HepG2 (cell line): ENCODE measurements around the gene ABCF1. TPM values are rescaled to one million over a fixed set of nuclear protein-coding genes. Genes with fewer than 3 reads are reported as not detected.

Source experiments
- AFF4 ChIP-seq: sonication (generic); formaldehyde crosslinking; IDR thresholded peaks from 2 replicates; pipeline ENCODE4 v1.4.0; 2020; ENCODE audit warnings: missing genetic modification reagents
- CTCF ChIP-seq: sonication (generic); formaldehyde crosslinking; IDR thresholded peaks from 2 replicates; pipeline ENCODE4 v1.5.0; 2020; ENCODE audit warnings: mild to moderate bottlenecking, missing genetic modification reagents, moderate library complexity
- HOMEZ ChIP-seq: IDR thresholded peaks from 2 replicates; pipeline ENCODE4 v1.6.1; 2016; ENCODE audit warnings: low read depth
- HOXA9 ChIP-seq: sonication (generic); formaldehyde crosslinking; IDR thresholded peaks from 2 replicates; pipeline ENCODE4 v1.8.1; 2022; ENCODE audit warnings: missing genetic modification reagents, mild to moderate bottlenecking, moderate library complexity, borderline replicate concordance
- IRF1 ChIP-seq: sonication (generic); formaldehyde crosslinking; IDR thresholded peaks from 2 replicates; pipeline ENCODE4 v1.4.0; 2020; ENCODE audit warnings: low read depth, mild to moderate bottlenecking, missing genetic modification reagents
- KDM4B ChIP-seq: sonication (generic); formaldehyde crosslinking; IDR thresholded peaks from 2 replicates; pipeline ENCODE4 v1.4.0; 2020; ENCODE audit warnings: missing genetic modification reagents
- PHF21A ChIP-seq: sonication (generic); formaldehyde crosslinking; IDR thresholded peaks from 2 replicates; pipeline ENCODE4 v1.5.0; 2020; ENCODE audit warnings: mild to moderate bottlenecking, missing genetic modification reagents
- SIN3A ChIP-seq: IDR thresholded peaks from 2 replicates; pipeline ENCODE4 v1.6.1; 2011; ENCODE audit warnings: low read depth, mild to moderate bottlenecking, control low read depth, low read length, borderline replicate concordance
- SNAI1 ChIP-seq: sonication (generic); formaldehyde crosslinking; IDR thresholded peaks from 2 replicates; pipeline ENCODE4 v1.5.0; 2020; ENCODE audit warnings: mild to moderate bottlenecking, missing genetic modification reagents, borderline replicate concordance
- ZBTB10 ChIP-seq: sonication (generic); formaldehyde crosslinking; IDR thresholded peaks from 2 replicates; pipeline ENCODE4 v1.4.0; 2020; ENCODE audit warnings: missing genetic modification reagents, borderline replicate concordance
- ZNF292 ChIP-seq: sonication (generic); formaldehyde crosslinking; IDR thresholded peaks from 2 replicates; pipeline ENCODE4 v1.8.1; 2022; ENCODE audit warnings: mild to moderate bottlenecking, low read depth, missing genetic modification reagents, borderline replicate concordance
- ZNF570 ChIP-seq: sonication (generic); formaldehyde crosslinking; IDR thresholded peaks from 2 replicates; pipeline ENCODE4 v1.4.0; 2020; ENCODE audit warnings: mild to moderate bottlenecking, missing genetic modification reagents, borderline replicate concordance
- polyA plus RNA-seq, 8 experiments: library from polyadenylated mRNA; depleted of rRNA in 3 of 8; stranded (reverse) in 7 of 8; unstranded in 1 of 8; fragments of >200 nt; fragmentation: Illumina TruSeq in 4 of 8; extraction: Trizol in 4 of 8; gene quantifications; 2 replicates each; pipeline versions ENCODE4 v1.2.1 to v1.2.3, GENCODE V29; 2011 to 2016; ENCODE audit warnings: low read depth in 4 of 8, missing spikeins in 1 of 8, mixed read lengths in 1 of 8; ENCODE audit not compliant: insufficient read depth in 1 of 8
- total RNA-seq, 5 experiments: library from RNA; depleted of rRNA; stranded (reverse); fragments of >200 nt; fragmentation: Illumina TruSeq; extraction: Trizol; gene quantifications; 2 replicates each; pipeline ENCODE4 v1.2.3, GENCODE V29; 2016; ENCODE audit warnings: low read depth in 1 of 5

ABCF1 gene
- total and polyA plus RNA-seq, 2 of the 13 experiments (the other 11 are each of a cell fraction or from before 2014, with no cell fraction given): 25.4 to 98.9 TPM

GRCh38 chr6:30556906-30557682 is 14.1 kb upstream of the ABCF1 start, which contains the start of gene PRR3 (continued):
- TF ChIP-seq CTCF (CRISPR knock-in tag) (peak; percentile 22), ZBTB10 (CRISPR knock-in tag) (no peak), ZNF292 (CRISPR knock-in tag) (no peak), KDM4B (CRISPR knock-in tag) (no peak; the same call in none of the 2 replicates), IRF1 (peak; percentile 80; the same call in 1 of the 2 replicates), SNAI1 (CRISPR knock-in tag) (peak; percentile 79; the same call in 1 of the 2 replicates), HOMEZ (CRISPR knock-in tag) (no peak), HOXA9 (CRISPR knock-in tag) (peak; percentile 96), PHF21A (CRISPR knock-in tag) (peak; percentile 75), SIN3A (peak; percentile 84; the same call in 1 of the 2 replicates), AFF4 (CRISPR knock-in tag) (peak; percentile 80; the same call in 1 of the 2 replicates), ZNF570 (CRISPR knock-in tag) (0 out of 2 replicates have a peak, but pooled peaks have one; percentile 88)
